Measurements from ENCODE around the gene TMEM106A. TPM values are rescaled to one million over a fixed set of nuclear protein-coding genes. Genes with fewer than 3 reads are reported as not detected.

The TMEM106A gene
- total and polyA plus RNA-seq, 2 donors (not counting 1 experiment from before 2014, with no cell fraction given), result 23.7 to 66.0 TPM

- no peak overlapping the region for H3K4me3 Mint-ChIP-seq
- H3K4me1 Mint-ChIP-seq, result peaks cover 17% of the 10 kb centered on the region
- intact Hi-C loops (cut with micrococcal nuclease), result no loop called here
- H3K27me3 Mint-ChIP-seq, result no peaks in the 10 kb centered on the region
- Histone ChIP-seq H4K20me1 (ENCODE audit: control insufficient read depth, insufficient read depth, low read length, poor library complexity, severe bottlenecking) (no peaks in the 10 kb centered on the region), H3K9ac (ENCODE audit: low read length) (no peak overlapping the region), H3K4me2 (replicated peaks; ENCODE audit: low read depth, low read length, poor library complexity, severe bottlenecking) (no peak overlapping the region), H2AFZ (ENCODE audit: insufficient read depth, low read depth, low read length, poor library complexity, severe bottlenecking) (no peak overlapping the region), H3K4me3 (ENCODE audit: control extremely low read depth in 1 of 5, extremely low read depth in 1 of 5, insufficient read depth in 1 of 5, low read depth in 2 of 5, low read length in 4 of 5) (no peak overlapping the region), H3K36me3 (replicated peaks in 1 of 2; ENCODE audit: control extremely low read depth in 1 of 2, control insufficient read depth in 1 of 2, extremely low read depth in 1 of 2, insufficient read depth in 2 of 2, low read length in 1 of 2) (peaks cover 13 to 65% of the 10 kb centered on the region in 2 experiments), H3K4me1 (ENCODE audit: control insufficient read depth in 2 of 2, insufficient read depth in 2 of 2, low read length in 2 of 2) (peaks cover 0 to 10% of the 10 kb centered on the region in 2 donors), H3K27me3 (replicated peaks in 1 of 4; ENCODE audit: control extremely low read depth in 1 of 4, control insufficient read depth in 3 of 4, insufficient read depth in 4 of 4, low read length in 3 of 4) (no peaks in the 10 kb centered on the region), H3K79me2 (ENCODE audit: control insufficient read depth, insufficient read depth, low read length) (no peaks in the 10 kb centered on the region), H3K27ac (ENCODE audit: low read length in 2 of 2) (no peak overlapping the region), H3K9me3 (ENCODE audit: control extremely low read depth in 1 of 3, control insufficient read depth in 2 of 3, insufficient read depth in 1 of 3, low read length in 2 of 3) (no peaks in the 10 kb centered on the region)
- POLR2A ChIA-PET, result interaction anchor here (0.5 to 0.6 kb wide), 2 partner anchors 19 to 100 kb away, joined by 4 to 5 read pairs; no protein-coding TSS in a partner anchor
- no peak overlapping the region for H3K27ac Mint-ChIP-seq
- no peaks in the 10 kb centered on the region for H3K9me3 Mint-ChIP-seq (ENCODE audit: insufficient read depth)
- CTCF ChIA-PET, result interaction anchor here (1.6 kb wide), 1 partner anchor 264 kb away, joined by 3 read pairs; the partner anchor contains the start of gene DHX8
- WGBS (ENCODE audit: insufficient coverage), result 97% methylated on average over 4 of the region's 8 CpGs
- TF ChIP-seq, protein P1, sequence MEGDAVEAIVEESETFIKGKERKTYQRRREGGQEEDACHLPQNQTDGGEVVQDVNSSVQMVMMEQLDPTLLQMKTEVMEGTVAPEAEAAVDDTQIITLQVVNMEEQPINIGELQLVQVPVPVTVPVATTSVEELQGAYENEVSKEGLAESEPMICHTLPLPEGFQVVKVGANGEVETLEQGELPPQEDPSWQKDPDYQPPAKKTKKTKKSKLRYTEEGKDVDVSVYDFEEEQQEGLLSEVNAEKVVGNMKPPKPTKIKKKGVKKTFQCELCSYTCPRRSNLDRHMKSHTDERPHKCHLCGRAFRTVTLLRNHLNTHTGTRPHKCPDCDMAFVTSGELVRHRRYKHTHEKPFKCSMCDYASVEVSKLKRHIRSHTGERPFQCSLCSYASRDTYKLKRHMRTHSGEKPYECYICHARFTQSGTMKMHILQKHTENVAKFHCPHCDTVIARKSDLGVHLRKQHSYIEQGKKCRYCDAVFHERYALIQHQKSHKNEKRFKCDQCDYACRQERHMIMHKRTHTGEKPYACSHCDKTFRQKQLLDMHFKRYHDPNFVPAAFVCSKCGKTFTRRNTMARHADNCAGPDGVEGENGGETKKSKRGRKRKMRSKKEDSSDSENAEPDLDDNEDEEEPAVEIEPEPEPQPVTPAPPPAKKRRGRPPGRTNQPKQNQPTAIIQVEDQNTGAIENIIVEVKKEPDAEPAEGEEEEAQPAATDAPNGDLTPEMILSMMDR (IDR thresholded peaks at IDR 0.05), result no peak
- TF ChIP-seq EZH2 (IDR thresholded peaks at IDR 0.05; ENCODE audit: borderline replicate concordance, insufficient read depth, low read depth, low read length, poor library complexity, severe bottlenecking), result no peak
- DNase-seq, result no peak
- no peak for ATAC-seq (ENCODE audit: low read depth)
These were observed 8.2 kb downstream of the TMEM106A start for GRCh38 chr17:43219746-43220380.

GRCh38 chr17:43220511-43221125 is 8.9 kb downstream of the TMEM106A start:
- H3K9ac ChIP-seq (ENCODE audit: low read length), result no peak overlapping the region
- CTCF ChIA-PET, result interaction anchor here (1.6 kb wide), 1 partner anchor 263 kb away, joined by 3 read pairs; the partner anchor contains the start of gene DHX8

More at GRCh38 chr17:43220511-43221125, 8.9 kb downstream of the TMEM106A start:
- no peaks in the 10 kb centered on the region for H3K79me2 ChIP-seq (ENCODE audit: control insufficient read depth, insufficient read depth, low read length)
- H2AFZ ChIP-seq (ENCODE audit: insufficient read depth, low read depth, low read length, poor library complexity, severe bottlenecking), result no peak overlapping the region
- intact Hi-C loops (cut with micrococcal nuclease), result no loop called here
- WGBS (ENCODE audit: insufficient coverage), result 96% methylated on average over 6 of the region's 9 CpGs
- H4K20me1 ChIP-seq (ENCODE audit: control insufficient read depth, insufficient read depth, low read length, poor library complexity, severe bottlenecking), result no peaks in the 10 kb centered on the region
- no peaks in the 10 kb centered on the region for H3K27me3 ChIP-seq (replicated peaks in 1 of 4; ENCODE audit: control extremely low read depth in 1 of 4, control insufficient read depth in 3 of 4, insufficient read depth in 4 of 4, low read length in 3 of 4)
- no peaks in the 10 kb centered on the region for H3K9me3 ChIP-seq (ENCODE audit: control extremely low read depth in 1 of 3, control insufficient read depth in 2 of 3, insufficient read depth in 1 of 3, low read length in 2 of 3)
- ATAC-seq (ENCODE audit: low read depth) (no peak), DNase-seq (no peak)
- Mint-ChIP-seq H3K4me3 (no peak overlapping the region), H3K9me3 (ENCODE audit: insufficient read depth) (no peaks in the 10 kb centered on the region), H3K27me3 (no peaks in the 10 kb centered on the region), H3K27ac (no peak overlapping the region), H3K4me1 (peaks cover 17% of the 10 kb centered on the region)
- H3K27ac ChIP-seq (ENCODE audit: low read length in 2 of 2), result no peak overlapping the region
- no peak overlapping the region for H3K4me3 ChIP-seq (ENCODE audit: control extremely low read depth in 1 of 5, extremely low read depth in 1 of 5, insufficient read depth in 1 of 5, low read depth in 2 of 5, low read length in 4 of 5)
- H3K4me1 ChIP-seq (ENCODE audit: control insufficient read depth in 2 of 2, insufficient read depth in 2 of 2, low read length in 2 of 2), result peaks cover 0 to 10% of the 10 kb centered on the region in 2 donors
- peaks cover 13 to 60% of the 10 kb centered on the region in 2 experiments for H3K36me3 ChIP-seq (replicated peaks in 1 of 2; ENCODE audit: control extremely low read depth in 1 of 2, control insufficient read depth in 1 of 2, extremely low read depth in 1 of 2, insufficient read depth in 2 of 2, low read length in 1 of 2)
- TF ChIP-seq EZH2 (IDR thresholded peaks at IDR 0.05; ENCODE audit: borderline replicate concordance, insufficient read depth, low read depth, low read length, poor library complexity, severe bottlenecking), result no peak
- TF ChIP-seq, protein P1 (IDR thresholded peaks at IDR 0.05), result no peak
- POLR2A ChIA-PET, result interaction anchor here (0.5 kb wide), 1 partner anchor 99 kb away, joined by 5 read pairs; no protein-coding TSS in a partner anchor
- no peak overlapping the region for H3K4me2 ChIP-seq (replicated peaks; ENCODE audit: low read depth, low read length, poor library complexity, severe bottlenecking)

All from B cell (primary cell).